CD4-positive, alpha-beta T cell treated with Interleukin-4 for 4 hours (primary cell): ENCODE data around the gene MCFD2.

Experiments used
- DNase-seq: peaks from one replicate; pipeline ENCODE4 v3.0.0-alpha.2; 2020

The MCFD2 gene

DNA sequence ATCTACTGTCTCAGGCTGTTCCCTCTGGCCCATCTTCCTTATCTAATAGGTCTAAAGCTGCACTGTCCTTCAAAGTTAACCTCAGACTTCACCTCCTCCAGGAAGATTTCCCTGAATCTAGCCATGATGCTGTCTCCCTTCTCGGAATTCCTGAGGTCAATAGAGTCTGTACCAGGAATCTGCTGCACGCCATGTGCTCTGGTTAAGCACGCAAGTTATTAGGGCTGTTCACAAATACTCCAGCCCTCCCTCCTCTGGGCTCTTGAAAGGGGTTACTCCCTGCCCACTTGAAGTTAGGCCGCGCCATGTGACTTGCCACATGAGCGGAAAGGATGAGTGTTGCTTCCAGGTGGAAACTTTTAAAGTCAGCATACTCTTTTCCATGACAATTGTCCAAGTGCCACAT, 43.6 kb downstream of the MCFD2 start:
- no peak for DNase-seq

GRCh38 chr2:46870051-46870839, 45.4 kb downstream of the MCFD2 start:
- no peak for DNase-seq

GRCh38 chr2:46869621-46870020, 46.0 kb downstream of the MCFD2 start:
- DNase-seq, result no peak

DNA sequence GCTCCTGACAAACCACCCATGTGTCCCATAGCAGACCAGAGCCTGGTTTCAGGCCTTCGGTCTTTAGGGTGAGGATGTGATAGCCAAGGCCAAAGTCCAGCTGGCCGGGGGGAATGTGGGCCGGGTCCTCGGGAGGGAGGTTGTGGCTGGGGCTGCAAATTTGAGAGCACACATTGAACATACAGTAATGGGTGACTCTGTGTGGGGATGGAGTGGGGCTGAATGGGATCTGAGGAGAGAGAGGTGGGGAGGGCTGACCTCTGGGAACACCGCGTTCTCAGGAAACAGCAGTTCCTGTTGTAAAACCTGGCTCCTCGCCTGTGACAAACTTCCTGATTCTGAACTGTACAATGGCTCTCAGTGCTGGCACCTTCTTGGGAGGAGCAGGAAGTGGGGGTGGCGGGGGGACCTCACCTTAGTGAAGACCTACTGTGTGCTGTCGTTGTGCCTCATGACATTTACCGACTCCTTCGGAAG, 48.8 kb downstream of the MCFD2 start:
- no peak for DNase-seq

GRCh38 chr2:46865181-46865970, 50.2 kb downstream of the MCFD2 start:
- no peak for DNase-seq

- no peak for DNase-seq
Measured at GRCh38 chr2:46863882-46864281, 51.7 kb downstream of the MCFD2 start.

DNA sequence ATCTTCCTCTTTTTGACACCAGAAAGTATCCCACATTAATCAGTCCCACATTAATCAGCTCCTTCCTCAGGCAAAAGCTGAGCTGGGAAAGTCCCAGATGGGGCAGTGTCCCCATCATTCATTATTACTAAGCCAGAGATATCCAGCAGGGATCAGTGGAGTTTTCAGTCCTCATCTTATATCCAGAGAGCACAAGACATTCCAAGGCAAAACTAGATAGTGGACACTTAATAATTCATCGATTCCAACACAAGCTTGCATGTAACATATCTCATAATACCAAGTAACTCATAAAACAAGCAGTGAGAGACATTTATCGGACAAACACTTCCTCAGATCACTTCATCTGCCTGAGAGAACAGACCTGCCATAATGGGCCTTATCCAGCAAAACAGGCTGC, 53.1 kb downstream of the MCFD2 start:
- no peak for DNase-seq

DNA sequence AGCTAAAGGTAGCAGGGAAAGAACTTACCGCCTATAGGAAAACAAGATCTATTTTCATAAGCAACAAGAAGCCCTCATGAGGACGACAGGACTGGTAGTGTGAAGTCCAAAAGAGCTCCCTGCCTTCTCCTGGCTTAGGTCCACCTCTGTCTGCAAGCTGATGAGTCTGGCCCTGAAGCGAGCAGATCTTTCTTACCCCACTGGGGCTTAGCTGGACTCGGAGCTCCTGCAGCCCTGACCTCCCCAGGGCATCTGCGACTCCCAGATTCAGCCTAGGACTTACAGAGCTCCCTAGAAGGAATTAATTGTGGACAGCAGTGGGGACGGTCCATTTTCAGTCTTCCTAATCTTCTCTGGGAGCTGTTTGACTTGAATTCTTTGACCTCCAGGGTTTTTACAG, 53.7 kb downstream of the MCFD2 start:
- DNase-seq, result no peak

GRCh38 chr2:46859482-46859881, 56.1 kb downstream of the MCFD2 start:
- DNase-seq, result no peak

DNA sequence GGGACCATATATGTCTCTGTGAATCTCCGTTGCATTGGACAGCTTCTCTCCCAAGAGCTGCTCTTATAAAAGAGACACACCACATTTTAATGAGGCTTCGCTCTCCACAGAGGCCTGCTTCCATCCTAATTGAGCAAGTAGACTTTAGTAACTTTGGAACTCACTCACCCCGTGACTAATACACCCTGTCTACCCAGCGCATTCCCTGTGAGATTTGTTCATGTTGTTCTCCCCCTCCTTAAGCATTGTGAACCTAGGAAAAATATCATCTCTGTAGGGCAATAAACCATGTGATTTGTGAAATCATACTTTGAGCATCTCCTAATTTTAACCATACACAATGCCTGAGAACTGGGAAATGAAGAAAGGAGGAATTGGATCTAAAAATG, 56.9 kb downstream of the MCFD2 start:
- no peak for DNase-seq

DNA sequence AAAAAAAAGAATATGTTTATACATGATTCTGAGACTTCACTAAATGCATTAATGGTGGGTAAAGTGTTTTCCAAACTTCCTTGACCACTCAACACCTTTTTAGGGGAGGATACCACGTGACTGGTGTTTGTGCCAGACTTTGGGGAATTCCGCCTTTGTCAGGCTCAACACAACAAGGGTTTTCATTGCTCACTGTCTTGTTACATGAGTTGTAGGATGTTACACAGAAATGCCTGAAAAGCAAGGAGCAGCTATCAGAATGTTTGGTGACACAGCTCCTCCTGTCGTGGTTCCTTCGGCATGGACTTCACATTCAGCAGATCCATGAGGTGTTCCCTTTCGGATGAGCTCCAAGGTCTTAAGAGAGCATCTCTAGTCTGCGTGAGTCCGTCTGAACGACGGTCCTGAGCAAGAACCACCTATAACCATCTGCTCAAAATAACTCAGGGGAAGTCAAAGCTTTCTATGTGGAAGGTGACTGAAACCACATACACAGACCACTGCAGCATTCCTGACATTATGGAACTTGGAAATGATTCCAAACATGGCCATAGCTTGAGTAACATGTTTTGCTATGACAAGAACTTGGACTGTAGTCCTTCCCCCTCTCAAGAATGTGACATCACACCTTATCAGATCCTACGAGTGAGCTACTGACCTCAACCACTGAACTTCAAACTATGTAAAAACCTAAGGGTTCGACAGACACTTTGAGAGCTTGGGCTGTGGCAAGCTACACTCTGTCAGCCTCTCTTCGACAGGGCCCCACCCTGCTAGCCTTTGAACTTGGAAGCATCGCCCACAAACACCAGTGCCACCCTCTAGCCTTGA, 57.5 kb downstream of the MCFD2 start:
- no peak for DNase-seq

DNA sequence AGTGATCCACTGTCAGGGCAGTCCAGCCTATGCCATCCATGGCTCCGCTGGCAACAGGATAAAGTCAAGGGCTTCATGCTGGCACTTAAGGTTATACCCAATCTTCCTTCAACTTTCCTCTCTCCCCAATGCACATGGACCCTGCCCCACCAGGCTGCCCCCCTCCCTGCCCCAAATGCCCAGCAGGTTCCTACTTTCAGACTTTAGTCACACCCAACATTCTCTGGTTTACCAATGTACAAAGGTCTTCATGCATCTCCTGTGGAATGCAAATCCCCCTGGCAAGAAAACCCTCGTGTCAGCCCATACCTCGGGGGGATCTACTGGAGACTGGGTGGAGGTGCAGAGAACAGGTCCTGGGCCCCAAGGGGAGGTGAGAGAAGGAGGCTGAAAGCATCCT, 59.3 kb downstream of the MCFD2 start:
- no peak for DNase-seq

- no peak for DNase-seq
Measured at GRCh38 chr2:46855805-46856204, 59.8 kb downstream of the MCFD2 start.

- no peak for DNase-seq
Measured at GRCh38 chr2:46854260-46854659, 61.3 kb downstream of the MCFD2 start.

DNA sequence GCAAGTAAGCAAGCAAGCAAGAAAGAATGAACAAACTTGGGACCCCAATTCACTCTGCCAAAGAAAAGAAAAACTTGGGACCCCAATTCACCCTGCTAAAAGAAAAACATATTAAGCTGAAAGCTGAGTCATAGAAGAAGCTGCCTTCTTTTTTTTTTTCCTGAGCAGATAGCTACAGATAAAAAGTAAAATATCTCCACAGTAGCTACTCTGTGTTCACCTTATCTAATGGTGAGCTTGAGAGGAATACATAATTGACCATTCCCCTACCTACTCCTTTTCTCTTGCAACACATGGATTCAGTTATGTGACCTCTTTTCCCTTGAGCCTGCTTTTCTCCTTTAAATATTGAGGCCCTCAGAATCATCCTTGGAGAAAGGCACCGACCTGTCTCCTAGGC, 63.0 kb downstream of the MCFD2 start:
- no peak for DNase-seq

GRCh38 chr2:46852124-46852523, 63.5 kb downstream of the MCFD2 start:
- no peak for DNase-seq
